Glomerular visceral epithelial cell (primary cell): ENCODE measurements around the gene ENO3.

Experiments used
- DNase-seq: peaks from one replicate; pipeline ENCODE4 v3.0.0-alpha.2; 2016; ENCODE audit errors: extremely low spot score

Gene ENO3

GRCh38 chr17:4950075-4950745 is 709 bp upstream of the ENO3 start:
- DNase-seq, result no peak

- no peak for DNase-seq
Measured at GRCh38 chr17:4951486-4951885, 567 bp downstream of the ENO3 start.

- DNase-seq, result peak; percentile 91
Measured at GRCh38 chr17:4953451-4953961, 2.6 kb downstream of the ENO3 start.

- DNase-seq, result no peak
Measured at GRCh38 chr17:4955091-4955490, 4.2 kb downstream of the ENO3 start.

- DNase-seq, result no peak
Measured at GRCh38 chr17:4956493-4957061, 5.7 kb downstream of the ENO3 start.

- no peak for DNase-seq
Measured at GRCh38 chr17:4958102-4958501, 7.2 kb downstream of the ENO3 start.

GRCh38 chr17:4959261-4959965 is 8.5 kb downstream of the ENO3 start:
- no peak for DNase-seq

- DNase-seq, result no peak
Measured at GRCh38 chr17:4960279-4960922, 9.5 kb downstream of the ENO3 start.

- DNase-seq, result no peak
Measured at GRCh38 chr17:4965311-4965986, 14.5 kb downstream of the ENO3 start.

- DNase-seq, result peak; percentile 100
Measured at GRCh38 chr17:4966844-4967538, 16.1 kb downstream of the ENO3 start.

GRCh38 chr17:4967539-4968485 is 16.9 kb downstream of the ENO3 start, which contains the start of gene SPAG7:
Gene SPAG7 (minus strand): TSS chr17:4967817. CDS start chr17:4967804, 13 bp downstream.
- peak; percentile 98 for DNase-seq

GRCh38 chr17:4968486-4969046 is 17.6 kb downstream of the ENO3 start:
- peak; percentile 70 for DNase-seq

GRCh38 chr17:4969047-4969550 is 18.2 kb downstream of the ENO3 start:
- peak; percentile 83 for DNase-seq

GRCh38 chr17:4969551-4970173 is 18.7 kb downstream of the ENO3 start:
- DNase-seq, result no peak

- no peak for DNase-seq
Measured at GRCh38 chr17:4970273-4970672, 19.4 kb downstream of the ENO3 start.

- no peak for DNase-seq
Measured at GRCh38 chr17:4971826-4972225, 20.9 kb downstream of the ENO3 start.

GRCh38 chr17:4972322-4972721 is 21.4 kb downstream of the ENO3 start:
- DNase-seq, result no peak

GRCh38 chr17:4972752-4973151 is 21.8 kb downstream of the ENO3 start:
- no peak for DNase-seq
